Body of pancreas (tissue), 4 donors: ENCODE measurements around the gene ODAD3. TPM values are rescaled to one million over a fixed set of nuclear protein-coding genes. Genes with fewer than 3 reads are reported as not detected.
A peak's percentile ranks its signal among the peaks of the same experiment; 100 is the strongest.
"Not testable (repeated sequence)": the region's sequence is repeated elsewhere in the genome, so short reads cannot be mapped to it uniquely, and the experiment has no call there.

Source experiments
- ATAC-seq: fragments of 150-250 bp; one replicate; pipeline ENCODE4 v1.9.1; 2016
- DNase-seq, 4 donors: peaks; one replicate each; pipeline ENCODE4 v3.0.0-alpha.2; 2019
- H3K27ac ChIP-seq, 4 donors: fragments of 200-600 bp; sonication (generic); 1 replicate in 3 of 4; 2 replicates in 1 of 4; pipeline versions ENCODE4 v1.5.1 to v1.6.1; 2016 to 2019; ENCODE audit warnings: mild to moderate bottlenecking in 1 of 4, mixed read lengths in 1 of 4, moderate library complexity in 1 of 4
- H3K27me3 ChIP-seq, 2 donors: fragments of 200-600 bp; sonication (generic); one replicate each; pipeline ENCODE4 v1.6.0; 2016; ENCODE audit warnings: mild to moderate bottlenecking in 1 of 2
- H3K36me3 ChIP-seq, 2 donors: fragments of 200-600 bp; sonication (generic); replicated peaks in 1 of 2; 2 replicates each; pipeline ENCODE4 v1.5.1; 2016; ENCODE audit warnings: low read depth in 2 of 2; ENCODE audit not compliant: insufficient read depth in 1 of 2
- H3K4me1 ChIP-seq: fragments of 200-600 bp; sonication (generic); one replicate; pipeline ENCODE4 v1.6.0; 2016
- H3K4me3 ChIP-seq, 2 donors: fragments of 200-600 bp; sonication (generic); 1 replicate in 1 of 2; 2 replicates in 1 of 2; pipeline ENCODE4 v1.5.1; 2016 to 2019
- H3K9me3 ChIP-seq, 3 donors: fragments of 200-600 bp; sonication (generic); 1 replicate in 2 of 3; 2 replicates in 1 of 3; pipeline ENCODE4 v1.5.1; 2016
- CTCF ChIP-seq, 7 experiments: fragments of 450-650 bp in 4 of 7; fragments of 200-600 bp in 3 of 7; sonication (generic) in 3 of 7; IDR thresholded peaks; one replicate each; pipeline ENCODE4 v1.5.1; 2016 to 2019; ENCODE audit warnings: antibody characterized with exemption in 7 of 7
- POLR2A ChIP-seq, 3 donors: fragments of 450-650 bp; IDR thresholded peaks; one replicate each; pipeline ENCODE4 v1.6.1; 2016; ENCODE audit warnings: antibody characterized with exemption in 3 of 3, mild to moderate bottlenecking in 2 of 3
- WGBS, 2 donors: methylation state at CpG; one replicate each; pipeline ENCODE4 v1.1.5; 2017; 5-methylcytosine and 5-hydroxymethylcytosine counted together
- intact Hi-C: fragments of 100-400 bp; cut with DNase I; formaldehyde crosslinking; loops from one replicate; pipeline ENCODE4 v1.15.1; 2023
- total RNA-seq, 2 donors: library from RNA; depleted of rRNA; stranded (reverse); fragments of >200 nt; gene quantifications; one replicate each; pipeline ENCODE4 v1.1.0, GENCODE V29; 2016

Gene ODAD3
- total RNA-seq, 2 donors from 2014 or later: 0.26 TPM; not detected in 1

GRCh38 chr19:11379857-11380350 lies 55.0 kb downstream of the ODAD3 start:
- intact Hi-C loops: no loop called here
- Histone ChIP-seq H3K4me1 (peaks cover 65% of the 10 kb centered on the region), H3K27me3 (no peaks in the 10 kb centered on the region), H3K4me3 (no peak overlapping the region), H3K27ac (peak overlapping the region in 3 of 4 donors; percentile 65 to 87 (median 82)), H3K9me3 (no peaks in the 10 kb centered on the region), H3K36me3 (no peaks in the 10 kb centered on the region)
- TF ChIP-seq CTCF (IDR thresholded peaks at IDR 0.05): no peak
- no peak for TF ChIP-seq POLR2A (IDR thresholded peaks at IDR 0.05)
- WGBS, 2 donors: 77 to 93% methylated on average over 3 to 7 of the region's 7 CpGs
- ATAC-seq (no peak), DNase-seq (no peak)

GRCh38 chr19:11379269-11379845 lies 55.6 kb downstream of the ODAD3 start:
- intact Hi-C loops, DNase-seq, H3K36me3 ChIP-seq, ATAC-seq, H3K9me3 ChIP-seq, H3K27ac ChIP-seq, H3K27me3 ChIP-seq, H3K4me3 ChIP-seq: not testable (repeated sequence)
- 93% methylated on average over 14 of the region's 14 CpGs for WGBS, 2 donors
- peaks cover 64% of the 10 kb centered on the region for H3K4me1 ChIP-seq

- Histone ChIP-seq H3K4me3 (no peak overlapping the region), H3K27me3 (no peaks in the 10 kb centered on the region), H3K36me3 (no peaks in the 10 kb centered on the region), H3K27ac (peak overlapping the region in 2 of 4 donors; percentile 25), H3K9me3 (no peaks in the 10 kb centered on the region), H3K4me1 (peaks cover 63% of the 10 kb centered on the region)
- intact Hi-C loops: no loop called here
- 39 to 44% methylated on average over 2 to 8 of the region's 8 CpGs for WGBS, 2 donors
- peak; percentile 42 to 61 (median 54) for DNase-seq
- no peak for ATAC-seq
- no peak for TF ChIP-seq POLR2A (IDR thresholded peaks at IDR 0.05)
- peak in 6 of 7 experiments; percentile 30 to 48 (median 38) for TF ChIP-seq CTCF (IDR thresholded peaks at IDR 0.05)
These were observed 56.4 kb downstream of the ODAD3 start for GRCh38 chr19:11378319-11379189.

- Histone ChIP-seq H3K27me3 (no peaks in the 10 kb centered on the region), H3K4me1 (peaks cover 55% of the 10 kb centered on the region), H3K9me3 (no peaks in the 10 kb centered on the region), H3K36me3 (no peaks in the 10 kb centered on the region), H3K27ac (no peak overlapping the region), H3K4me3 (no peak overlapping the region)
- TF ChIP-seq CTCF (IDR thresholded peaks at IDR 0.05) (no peak), POLR2A (IDR thresholded peaks at IDR 0.05) (no peak)
- intact Hi-C loops: no loop called here
- ATAC-seq (no peak), DNase-seq (no peak)
- 93 to 97% methylated on average over 3 of the region's 3 CpGs for WGBS, 2 donors
These were observed 57.2 kb downstream of the ODAD3 start for GRCh38 chr19:11377756-11378155.

GRCh38 chr19:11377237-11377636 lies 57.7 kb downstream of the ODAD3 start:
- intact Hi-C loops: no loop called here
- no peaks in the 10 kb centered on the region for H3K36me3 ChIP-seq
- peaks cover 53% of the 10 kb centered on the region for H3K4me1 ChIP-seq
- no peak for ATAC-seq
- DNase-seq: peak in 2 of 4 donors; percentile 26 to 46
- no peak overlapping the region for H3K4me3 ChIP-seq
- H3K9me3 ChIP-seq: no peaks in the 10 kb centered on the region
- peak overlapping the region in 1 of 4 donors; percentile 10 for H3K27ac ChIP-seq
- TF ChIP-seq CTCF (IDR thresholded peaks at IDR 0.05): no peak
- TF ChIP-seq POLR2A (IDR thresholded peaks at IDR 0.05): no peak
- no peaks in the 10 kb centered on the region for H3K27me3 ChIP-seq
